Renal cortical epithelial cell (primary cell): ENCODE measurements around the gene FCGR2B. TPM values are rescaled to one million over a fixed set of nuclear protein-coding genes. Genes with fewer than 3 reads are reported as not detected.

Experiments
- total RNA-seq: library from RNA; depleted of rRNA; stranded (reverse); fragments of >200 nt; gene quantifications from 2 replicates; pipeline ENCODE4 v1.2.3, GENCODE V29; 2014

The FCGR2B gene
- total RNA-seq, 1 donor from 2014 or later: not detected

Other genes with a start within 250 kb of the FCGR2B start
- 0.15 TPM in 1 of 2 replicates, not detected in the other for gene FCGR2A, start 157.7 kb upstream of the FCGR2B start, total RNA-seq
- 0.17 and 0.25 TPM in 2 replicates for gene HSPA6, start 138.6 kb upstream of the FCGR2B start, total RNA-seq
- not detected in 2 replicates for gene FCGR3A, start 113.3 kb upstream of the FCGR2B start, total RNA-seq
- not detected in 2 replicates for gene FCGR3B, start 32.0 kb upstream of the FCGR2B start, total RNA-seq
- gene FCRLA, start 44.1 kb downstream of the FCGR2B start, total RNA-seq: 1.4 TPM in 1 of 2 replicates, not detected in the other
- gene FCRLB, start 58.4 kb downstream of the FCGR2B start, total RNA-seq: 1.1 and 1.9 TPM in 2 replicates
- gene DUSP12, start 86.6 kb downstream of the FCGR2B start, total RNA-seq: 30.0 and 37.9 TPM in 2 replicates
- 35.1 and 42.8 TPM in 2 replicates for gene ATF6, start 103.2 kb downstream of the FCGR2B start, total RNA-seq